NCI-H2081 (cell line): ENCODE results near the gene TNFRSF13B.
A peak's percentile ranks its signal among the peaks of the same experiment; 100 is the strongest.
"Not testable (repeated sequence)": the region's sequence is repeated elsewhere in the genome, so short reads cannot be mapped to it uniquely, and the experiment has no call there.

Experiments used
- DNase-seq, 2 experiments: peaks; one replicate each; lab custom pipeline; 2025; lab: John Stamatoyannopoulos, UW

The TNFRSF13B gene

GRCh38 chr17:16926571-16927451 is 45.1 kb downstream of the TNFRSF13B start:
- DNase-seq: no peak

DNA sequence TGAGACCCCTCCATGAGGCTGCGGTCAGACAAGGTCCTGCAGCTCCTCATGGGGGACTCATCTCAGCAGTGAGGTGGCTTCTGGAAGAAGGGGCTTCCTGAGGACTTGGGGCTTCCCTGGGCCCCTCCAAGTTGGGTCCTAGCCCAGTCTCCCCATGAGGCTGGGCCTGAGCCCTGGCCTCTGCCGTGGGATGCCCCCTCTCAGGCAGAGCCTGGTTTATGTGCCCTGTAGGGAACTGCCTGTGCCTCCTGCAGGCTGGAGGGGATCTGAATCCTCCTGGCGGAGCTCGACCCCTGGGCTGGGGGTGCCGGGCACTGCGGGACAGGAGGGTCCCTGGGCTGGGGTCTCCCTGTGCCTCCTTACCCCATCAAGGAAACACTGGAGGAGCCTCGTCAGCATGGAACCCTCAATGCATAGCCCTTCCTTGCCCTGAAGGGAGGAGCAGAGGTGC is 45.8 kb downstream of the TNFRSF13B start:
- no peak for DNase-seq

- no peak for DNase-seq
Observed at GRCh38 chr17:16925461-16926060, 46.4 kb downstream of the TNFRSF13B start.

- no peak for DNase-seq
Observed at GRCh38 chr17:16924696-16925440, 47.0 kb downstream of the TNFRSF13B start.

- no peak for DNase-seq
Observed at GRCh38 chr17:16923904-16924695, 47.8 kb downstream of the TNFRSF13B start.

DNA sequence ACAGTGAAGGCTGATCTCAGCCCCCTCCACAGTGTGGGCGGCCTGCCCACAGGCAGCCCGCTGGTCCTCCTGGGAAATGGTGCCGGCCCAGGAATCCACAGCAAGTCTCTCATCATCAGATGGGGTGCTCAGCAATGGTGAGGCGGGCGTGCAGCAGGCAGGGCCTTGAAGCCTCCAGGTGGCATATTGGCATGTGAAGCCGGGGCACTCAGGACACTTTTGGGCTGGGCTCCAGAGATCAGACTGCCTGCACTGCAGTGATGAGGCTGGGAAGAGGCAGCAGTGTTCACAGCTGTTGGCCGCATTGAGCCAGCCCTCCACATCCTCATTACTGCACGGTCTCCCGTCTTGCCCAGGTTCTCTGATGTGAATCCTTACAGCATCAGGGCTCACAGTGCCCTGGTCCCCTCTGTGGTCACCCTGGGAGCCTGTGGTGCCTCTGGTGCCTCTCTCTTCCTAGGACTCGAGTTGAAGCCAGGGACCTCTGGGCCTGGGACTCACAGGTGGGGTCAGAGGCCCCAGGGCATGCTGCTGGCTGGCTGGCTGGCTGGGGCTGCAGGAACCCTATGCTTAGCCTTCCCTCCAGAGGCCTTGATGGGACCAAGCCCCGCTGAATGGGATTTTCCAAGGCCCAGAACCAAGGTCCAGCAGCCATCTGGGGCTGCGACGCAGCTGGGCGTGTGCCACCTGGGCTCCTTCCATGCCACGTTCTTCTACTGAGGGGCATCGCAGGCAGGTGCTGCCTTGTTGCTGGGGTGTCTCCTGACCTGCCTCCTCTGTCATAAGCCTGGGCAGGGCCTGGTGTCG is 48.6 kb downstream of the TNFRSF13B start:
- no peak for DNase-seq

- DNase-seq: peak in 1 of 2 experiments; percentile 7
Observed at GRCh38 chr17:16922386-16923096, 49.4 kb downstream of the TNFRSF13B start.

- DNase-seq: not testable (repeated sequence)
Observed at GRCh38 chr17:16921451-16921850, 50.5 kb downstream of the TNFRSF13B start.

- no peak for DNase-seq
Observed at GRCh38 chr17:16920628-16921020, 51.3 kb downstream of the TNFRSF13B start.

- DNase-seq: no peak
Observed at GRCh38 chr17:16919663-16920627, 52.0 kb downstream of the TNFRSF13B start.

DNA sequence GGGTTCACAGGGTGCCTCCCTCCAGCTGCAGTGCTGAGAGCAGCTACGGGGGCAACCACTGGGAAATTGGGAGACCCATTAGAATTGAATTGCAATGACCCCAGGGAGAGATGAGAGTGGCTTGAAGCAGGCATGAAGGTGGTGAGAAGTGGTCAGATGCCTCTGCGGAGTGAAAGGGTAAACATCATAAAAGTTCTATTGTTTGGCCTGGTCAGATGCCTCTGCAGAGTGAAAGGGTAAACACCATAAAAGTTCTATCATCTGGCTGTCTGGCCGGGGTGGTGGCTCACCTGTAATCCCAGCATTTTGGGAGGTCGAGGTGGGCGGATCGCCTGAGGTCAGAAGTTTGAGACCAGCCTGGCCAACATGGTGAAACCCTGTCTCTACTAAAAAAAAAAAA is 53.5 kb downstream of the TNFRSF13B start:
- DNase-seq: no peak

DNA sequence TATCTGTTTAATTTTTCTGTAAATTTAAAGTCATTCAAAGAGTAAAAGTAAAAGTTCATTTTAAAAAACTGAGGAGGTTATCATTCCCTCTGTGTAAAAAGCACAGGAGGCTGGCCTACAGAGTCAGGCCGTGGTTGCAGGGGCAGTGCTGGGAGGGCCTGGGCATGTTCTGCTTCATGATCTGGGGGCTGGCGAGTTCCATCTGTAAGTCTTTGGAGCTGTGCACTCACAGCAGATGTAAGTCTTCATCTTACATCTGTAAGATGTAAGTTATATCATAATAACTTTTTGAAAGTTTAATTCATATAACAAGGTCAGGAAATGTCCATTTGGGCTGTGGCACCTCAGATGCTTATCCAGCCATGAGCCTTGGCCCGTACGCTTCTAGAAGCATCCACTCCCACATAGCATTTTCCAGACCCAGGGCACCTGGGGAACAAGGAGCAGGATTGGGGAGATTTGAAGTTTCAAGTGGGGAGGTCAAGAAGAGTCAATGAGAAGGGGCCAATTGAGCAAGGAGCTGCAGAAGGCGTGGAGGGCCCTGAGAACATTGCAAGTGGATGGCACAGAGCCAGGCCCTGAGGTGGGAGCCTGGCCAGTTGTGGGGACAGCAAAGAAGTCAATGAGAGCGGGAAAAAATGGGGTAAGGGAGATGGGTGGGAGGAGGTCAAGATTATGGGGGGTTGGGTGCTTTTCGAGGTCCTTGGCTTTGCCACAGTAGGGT is 54.1 kb downstream of the TNFRSF13B start:
- no peak for DNase-seq

DNA sequence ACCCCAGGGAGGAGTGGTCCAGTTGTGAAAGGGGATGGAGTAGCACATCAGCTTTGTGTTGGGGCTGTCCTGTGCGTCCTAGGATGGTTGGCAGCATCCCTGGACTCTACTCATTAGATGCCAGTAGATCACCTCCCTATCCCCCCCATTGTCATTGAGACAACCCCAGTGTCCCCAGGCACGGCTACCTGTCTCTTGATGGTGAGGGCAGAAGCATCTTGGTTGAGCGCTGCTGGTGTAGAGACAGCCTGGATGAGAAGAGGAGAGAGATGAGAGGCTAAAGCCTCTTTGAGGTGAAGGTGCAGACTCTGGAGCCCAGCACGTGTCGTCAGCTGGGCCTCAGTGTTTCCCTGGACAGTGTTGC is 55.4 kb downstream of the TNFRSF13B start:
- no peak for DNase-seq

DNA sequence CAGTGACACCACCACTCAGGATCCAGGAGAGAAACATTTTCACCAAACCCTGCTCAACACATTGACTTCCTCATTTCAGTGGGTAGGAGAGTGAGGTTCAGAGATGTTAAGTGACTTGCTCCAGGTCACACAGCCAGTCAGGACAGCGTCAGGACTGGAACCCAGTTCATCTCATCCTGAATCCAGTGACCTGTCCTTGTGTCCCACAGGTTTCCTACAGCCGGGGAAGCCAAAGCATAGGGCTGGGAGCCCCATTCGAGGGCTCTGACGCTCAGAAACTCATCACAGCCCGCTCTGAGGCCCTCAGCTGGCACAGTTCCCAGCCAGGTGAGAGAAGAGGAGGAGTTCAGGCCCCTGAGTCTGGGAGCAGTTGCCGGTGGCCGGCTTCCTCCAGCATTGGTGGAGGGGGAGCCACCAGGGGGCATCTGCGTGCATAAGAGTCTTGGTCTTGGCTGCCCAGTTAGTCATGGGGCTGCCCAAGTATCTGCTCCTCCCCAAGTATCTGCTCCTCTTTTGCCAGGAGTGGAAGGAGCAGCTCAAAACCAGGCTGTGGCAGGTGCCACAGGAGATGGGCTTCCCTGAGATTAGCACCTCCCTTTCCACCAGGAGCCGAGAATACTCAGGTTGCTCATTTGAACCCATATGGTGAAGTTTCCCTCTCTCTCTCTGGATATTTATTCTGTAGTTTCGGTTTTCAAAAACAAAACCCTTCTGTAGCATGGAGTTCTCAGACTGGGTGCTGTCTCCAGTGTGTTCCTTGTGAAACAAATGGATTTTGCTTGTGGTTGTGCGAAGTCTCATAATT is 56.0 kb downstream of the TNFRSF13B start:
- no peak for DNase-seq

GRCh38 chr17:16913463-16913862 is 58.5 kb downstream of the TNFRSF13B start:
- no peak for DNase-seq

GRCh38 chr17:16912021-16912962 is 59.6 kb downstream of the TNFRSF13B start:
- no peak for DNase-seq
